SK-N-SH treated with all-trans-retinoic acid at 6 μM for 48 hours (cell line): ENCODE results near the gene CREB3L2.

Source experiments
- ESRRG ChIP-seq: fragments of 250-450 bp; sonication (Bioruptor Pico); IDR thresholded peaks from 2 replicates; pipeline ENCODE4 v1.6.1; 2021; ENCODE audit warnings: mild to moderate bottlenecking
- ISL1 ChIP-seq: fragments of 250-450 bp; sonication (Bioruptor Pico); IDR thresholded peaks from 2 replicates; pipeline ENCODE4 v2.1.2; 2022; ENCODE audit warnings: mild to moderate bottlenecking, moderate library complexity
- RARB ChIP-seq: fragments of 250-450 bp; sonication (Bioruptor Pico); IDR thresholded peaks from 2 replicates; pipeline ENCODE4 v1.8.0; 2021; ENCODE audit warnings: mild to moderate bottlenecking, moderate library complexity
- SNAI2 ChIP-seq: fragments of 250-450 bp; sonication (Bioruptor Pico); IDR thresholded peaks from 2 replicates; pipeline ENCODE4 v1.5.0; 2020; ENCODE audit warnings: mild to moderate bottlenecking, moderate library complexity
- TCF4 ChIP-seq: fragments of 250-450 bp; sonication (Bioruptor Pico); IDR thresholded peaks from 2 replicates; pipeline ENCODE4 v1.8.0; 2021; ENCODE audit warnings: mild to moderate bottlenecking, moderate library complexity, borderline replicate concordance
- TOX ChIP-seq: fragments of 250-450 bp; sonication (Bioruptor Pico); IDR thresholded peaks from 2 replicates; pipeline ENCODE4 v1.8.0; 2021; ENCODE audit warnings: mild to moderate bottlenecking, moderate library complexity, borderline replicate concordance
- ZC3H10 ChIP-seq: fragments of 250-450 bp; sonication (Bioruptor Pico); IDR thresholded peaks from 2 replicates; pipeline ENCODE4 v1.5.1; 2021; ENCODE audit warnings: mild to moderate bottlenecking, moderate library complexity
- ZFP30 ChIP-seq: fragments of 450-650 bp; formaldehyde crosslinking; IDR thresholded peaks from 2 replicates; pipeline ENCODE4 v1.5.0; 2022; ENCODE audit warnings: mild to moderate bottlenecking, moderate library complexity
- ZNF565 ChIP-seq: fragments of 450-650 bp; formaldehyde crosslinking; conservative IDR thresholded peaks from 2 replicates; pipeline ENCODE4 v1.5.0; 2020; ENCODE audit warnings: low read depth, mild to moderate bottlenecking, moderate library complexity
- ZNF70 ChIP-seq: fragments of 450-650 bp; formaldehyde crosslinking; IDR thresholded peaks from 2 replicates; pipeline ENCODE4 v1.5.0; 2020; ENCODE audit warnings: mild to moderate bottlenecking, moderate library complexity
- ZNF8 ChIP-seq: fragments of 450-650 bp; formaldehyde crosslinking; IDR thresholded peaks from 2 replicates; pipeline ENCODE4 v1.5.0; 2020; ENCODE audit warnings: mild to moderate bottlenecking, moderate library complexity
- TF ChIP-seq, protein P1 (sequence below): fragments of 250-450 bp; sonication (Bioruptor Pico); IDR thresholded peaks from 2 replicates; pipeline ENCODE4 v1.8.0; 2021; ENCODE audit warnings: low read depth, mild to moderate bottlenecking, moderate library complexity, borderline replicate concordance
- TF ChIP-seq, protein P2 (sequence below): fragments of 250-450 bp; sonication (Bioruptor Pico); IDR thresholded peaks from 2 replicates; pipeline ENCODE4 v1.8.0; 2020; ENCODE audit warnings: mild to moderate bottlenecking, moderate library complexity, borderline replicate concordance

DNA sequence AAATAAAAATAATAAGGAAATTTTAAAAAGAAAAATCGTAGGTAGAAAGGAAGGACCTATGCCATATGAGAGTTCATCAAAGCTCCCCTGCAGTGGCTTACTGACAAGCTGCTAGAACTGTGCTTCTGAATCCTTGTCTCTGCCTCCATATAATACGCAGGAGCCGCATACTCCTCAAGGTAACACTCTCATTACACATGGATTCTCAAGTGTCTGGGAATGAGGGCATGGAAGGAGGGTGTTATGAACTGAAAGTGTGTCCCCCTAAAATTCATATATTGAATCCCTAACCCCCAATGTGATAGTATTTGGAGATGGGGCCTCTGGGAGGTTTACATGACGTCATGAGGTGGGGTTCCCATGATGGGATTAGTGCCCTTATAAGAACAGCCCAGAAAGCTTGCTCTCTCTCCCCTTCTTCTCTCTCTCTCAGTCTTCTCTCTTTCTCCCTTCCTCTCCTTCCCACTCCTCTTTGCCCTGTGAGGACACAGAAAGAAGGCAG, 35.2 kb downstream of the CREB3L2 start:
- TF ChIP-seq ESRRG (CRISPR knock-in tag): no peak
- TF ChIP-seq TCF4 (CRISPR knock-in tag): no peak
- TF ChIP-seq ZC3H10 (CRISPR knock-in tag): no peak
- TF ChIP-seq SNAI2 (CRISPR knock-in tag): no peak
- no peak for TF ChIP-seq ZNF565 (CRISPR knock-in tag)
- TF ChIP-seq ZNF8: no peak
- TF ChIP-seq, protein P1, sequence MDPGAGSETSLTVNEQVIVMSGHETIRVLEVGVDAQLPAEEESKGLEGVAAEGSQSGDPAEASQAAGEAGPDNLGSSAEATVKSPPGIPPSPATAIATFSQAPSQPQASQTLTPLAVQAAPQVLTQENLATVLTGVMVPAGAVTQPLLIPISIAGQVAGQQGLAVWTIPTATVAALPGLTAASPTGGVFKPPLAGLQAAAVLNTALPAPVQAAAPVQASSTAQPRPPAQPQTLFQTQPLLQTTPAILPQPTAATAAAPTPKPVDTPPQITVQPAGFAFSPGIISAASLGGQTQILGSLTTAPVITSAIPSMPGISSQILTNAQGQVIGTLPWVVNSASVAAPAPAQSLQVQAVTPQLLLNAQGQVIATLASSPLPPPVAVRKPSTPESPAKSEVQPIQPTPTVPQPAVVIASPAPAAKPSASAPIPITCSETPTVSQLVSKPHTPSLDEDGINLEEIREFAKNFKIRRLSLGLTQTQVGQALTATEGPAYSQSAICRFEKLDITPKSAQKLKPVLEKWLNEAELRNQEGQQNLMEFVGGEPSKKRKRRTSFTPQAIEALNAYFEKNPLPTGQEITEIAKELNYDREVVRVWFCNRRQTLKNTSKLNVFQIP: no peak
- TF ChIP-seq, protein P2, sequence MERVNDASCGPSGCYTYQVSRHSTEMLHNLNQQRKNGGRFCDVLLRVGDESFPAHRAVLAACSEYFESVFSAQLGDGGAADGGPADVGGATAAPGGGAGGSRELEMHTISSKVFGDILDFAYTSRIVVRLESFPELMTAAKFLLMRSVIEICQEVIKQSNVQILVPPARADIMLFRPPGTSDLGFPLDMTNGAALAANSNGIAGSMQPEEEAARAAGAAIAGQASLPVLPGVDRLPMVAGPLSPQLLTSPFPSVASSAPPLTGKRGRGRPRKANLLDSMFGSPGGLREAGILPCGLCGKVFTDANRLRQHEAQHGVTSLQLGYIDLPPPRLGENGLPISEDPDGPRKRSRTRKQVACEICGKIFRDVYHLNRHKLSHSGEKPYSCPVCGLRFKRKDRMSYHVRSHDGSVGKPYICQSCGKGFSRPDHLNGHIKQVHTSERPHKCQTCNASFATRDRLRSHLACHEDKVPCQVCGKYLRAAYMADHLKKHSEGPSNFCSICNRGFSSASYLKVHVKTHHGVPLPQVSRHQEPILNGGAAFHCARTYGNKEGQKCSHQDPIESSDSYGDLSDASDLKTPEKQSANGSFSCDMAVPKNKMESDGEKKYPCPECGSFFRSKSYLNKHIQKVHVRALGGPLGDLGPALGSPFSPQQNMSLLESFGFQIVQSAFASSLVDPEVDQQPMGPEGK: no peak
- no peak for TF ChIP-seq TOX
- no peak for TF ChIP-seq ZNF70
- TF ChIP-seq ISL1 (CRISPR knock-in tag): no peak
- no peak for TF ChIP-seq ZFP30
- TF ChIP-seq RARB (CRISPR knock-in tag): no peak
